DMS53 treated with DMSO at 0.1 percent for 48 hours (cell line): Measurements from ENCODE around the gene PACSIN1.
A peak's percentile ranks its signal among the peaks of the same experiment; 100 is the strongest.

ENCODE experiments used
- DNase-seq: peaks from one replicate; lab custom pipeline; 2025; ENCODE audit not compliant: unreplicated experiment; lab: John Stamatoyannopoulos, UW

The PACSIN1 gene, protein sequence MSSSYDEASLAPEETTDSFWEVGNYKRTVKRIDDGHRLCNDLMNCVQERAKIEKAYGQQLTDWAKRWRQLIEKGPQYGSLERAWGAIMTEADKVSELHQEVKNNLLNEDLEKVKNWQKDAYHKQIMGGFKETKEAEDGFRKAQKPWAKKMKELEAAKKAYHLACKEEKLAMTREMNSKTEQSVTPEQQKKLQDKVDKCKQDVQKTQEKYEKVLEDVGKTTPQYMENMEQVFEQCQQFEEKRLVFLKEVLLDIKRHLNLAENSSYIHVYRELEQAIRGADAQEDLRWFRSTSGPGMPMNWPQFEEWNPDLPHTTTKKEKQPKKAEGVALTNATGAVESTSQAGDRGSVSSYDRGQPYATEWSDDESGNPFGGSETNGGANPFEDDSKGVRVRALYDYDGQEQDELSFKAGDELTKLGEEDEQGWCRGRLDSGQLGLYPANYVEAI

DNA sequence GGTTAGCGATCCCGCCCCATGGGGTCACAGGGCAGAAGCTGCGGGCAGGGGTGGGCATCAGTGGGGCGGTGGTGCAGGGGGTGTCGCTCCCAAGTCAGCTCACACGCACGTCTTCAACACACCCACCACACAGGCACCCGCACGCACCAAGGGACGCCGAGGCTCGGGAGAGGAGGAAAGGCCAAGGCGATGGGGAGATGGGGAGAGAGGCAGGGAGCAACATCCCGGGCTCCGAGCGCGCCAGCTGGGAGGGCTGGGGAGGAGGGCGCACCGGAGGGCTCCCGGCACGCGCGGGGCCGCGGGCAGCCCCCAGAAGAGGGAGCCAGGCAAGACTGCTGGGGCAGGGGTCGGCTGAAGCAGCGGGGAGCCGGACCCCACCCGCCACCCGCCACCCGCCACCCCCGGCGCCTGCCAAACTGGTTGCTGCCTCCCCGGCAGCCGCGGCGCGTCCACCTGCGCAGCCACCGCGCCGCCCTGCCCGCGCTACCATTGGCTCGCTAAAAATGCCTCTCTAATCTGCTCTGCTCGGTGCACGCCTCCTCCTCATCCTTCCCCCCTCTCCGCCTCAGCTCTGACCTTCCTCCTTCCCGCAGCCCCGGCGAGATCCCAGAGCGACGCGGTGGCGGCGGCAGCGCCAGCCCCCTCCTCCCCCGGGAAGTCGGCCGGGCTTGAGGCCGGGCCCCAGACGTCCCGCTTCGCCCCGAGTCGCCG lies at the start of gene PACSIN1:
Gene PACSIN1 (plus strand): TSS at position 546 of the 711 bp plus-strand sequence. CDS start 60,230 bp downstream, outside the sequence.
- peak; percentile 19 for DNase-seq

DNA sequence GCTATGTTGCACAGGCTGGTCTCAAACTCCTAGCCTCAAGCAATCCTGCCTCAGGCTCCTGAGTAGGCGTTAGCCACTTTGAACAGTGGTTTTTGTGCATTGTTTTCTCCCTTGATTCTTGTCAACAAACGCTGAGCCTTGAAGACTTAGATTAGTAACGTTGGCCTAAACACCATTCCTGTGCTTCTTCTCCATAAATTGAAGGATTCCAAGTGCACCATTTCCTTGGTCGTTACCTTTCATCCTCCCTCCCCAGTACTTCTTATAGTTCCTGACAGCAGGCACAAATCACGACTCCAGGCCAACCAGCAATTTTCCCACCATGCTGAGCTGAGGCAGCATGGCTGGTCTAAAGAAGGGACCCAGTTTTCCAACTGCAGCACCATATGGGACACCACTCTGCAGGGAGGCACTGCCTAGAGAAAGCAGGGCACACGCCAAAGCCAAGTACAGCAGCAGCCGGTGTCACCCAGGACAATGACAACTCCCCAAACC lies 49.0 kb upstream of the PACSIN1 start:
- no peak for DNase-seq

DNA sequence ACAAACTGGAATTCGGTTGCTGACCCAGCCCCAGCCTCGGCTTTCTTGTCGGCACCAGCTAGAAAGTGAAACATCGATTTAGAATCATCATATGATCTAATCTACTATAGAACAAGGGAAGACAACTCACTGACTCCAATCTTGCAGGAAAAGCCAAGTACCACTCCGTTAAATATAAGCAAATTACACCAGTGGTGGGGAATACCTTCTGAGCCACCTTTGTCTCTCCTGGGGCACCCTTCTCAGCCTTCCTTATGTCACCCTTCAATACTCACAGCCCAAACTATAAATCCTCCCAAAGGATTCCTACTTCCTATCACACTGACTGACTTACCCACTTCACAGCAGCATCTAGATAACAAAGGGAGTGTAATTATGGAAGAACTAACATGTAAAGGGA lies 47.5 kb upstream of the PACSIN1 start:
- DNase-seq = no peak

DNA sequence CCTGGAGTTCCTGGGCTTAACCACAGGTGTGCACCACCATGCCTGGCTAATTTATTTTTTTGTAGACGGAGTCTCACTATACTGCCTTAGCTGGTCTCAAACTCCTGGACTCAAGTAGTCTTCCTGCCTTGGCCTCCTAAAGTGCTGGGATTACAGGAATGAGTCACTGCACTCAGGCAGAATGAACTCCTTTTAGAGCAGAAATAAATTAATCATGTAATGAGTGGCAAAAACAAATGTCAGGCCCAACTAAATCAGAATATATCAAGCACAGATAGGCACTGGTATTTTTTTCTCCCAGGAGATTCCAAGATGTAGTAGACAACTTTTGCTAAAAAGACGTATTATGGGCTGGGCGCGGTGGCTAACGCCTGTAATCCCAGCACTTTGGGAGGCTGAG lies 42.6 kb upstream of the PACSIN1 start:
- no peak for DNase-seq

DNA sequence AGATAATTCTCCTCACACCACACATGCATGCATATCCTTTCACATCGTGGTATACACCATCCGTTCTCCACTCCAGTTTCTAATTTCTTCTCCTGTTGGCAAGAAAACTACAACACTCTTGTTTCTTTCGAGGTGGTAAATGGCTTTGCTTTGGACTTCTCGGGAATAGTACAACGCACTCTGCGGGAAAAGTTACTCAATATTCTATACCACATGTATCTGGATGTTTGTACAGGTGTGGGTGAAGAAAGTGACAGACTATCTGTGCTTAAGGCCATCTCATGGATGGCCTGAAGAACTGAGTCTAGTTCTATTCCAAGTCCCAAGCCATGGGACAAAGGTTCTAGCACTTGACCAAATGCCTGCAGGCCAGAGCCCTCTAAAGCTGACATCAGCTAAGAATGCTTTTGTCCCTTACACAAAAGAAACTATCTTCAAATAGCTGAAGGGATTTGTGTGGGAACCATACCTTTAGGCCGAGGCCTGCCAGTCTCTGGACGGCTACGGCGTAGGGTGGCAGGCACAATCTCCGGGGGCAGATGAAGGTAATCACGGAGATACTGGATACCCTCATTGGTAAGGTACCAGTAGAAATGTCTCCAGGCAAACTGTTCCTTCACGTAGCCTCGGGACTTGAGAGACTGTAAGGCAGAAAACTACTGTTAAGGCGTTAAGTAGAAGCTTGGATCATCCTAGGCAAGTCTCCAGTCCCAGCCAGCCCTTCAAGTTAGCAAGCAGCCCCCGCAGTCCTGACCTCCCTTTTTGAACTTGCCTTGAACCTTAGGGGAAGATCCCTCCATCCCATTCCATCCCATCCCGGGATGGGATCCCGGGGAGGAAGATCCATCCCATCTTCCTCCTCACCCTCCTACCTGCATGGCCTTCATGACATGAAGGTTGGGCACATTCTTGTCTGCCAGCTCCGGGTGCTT lies 41.4 kb upstream of the PACSIN1 start:
- no peak for DNase-seq

DNA sequence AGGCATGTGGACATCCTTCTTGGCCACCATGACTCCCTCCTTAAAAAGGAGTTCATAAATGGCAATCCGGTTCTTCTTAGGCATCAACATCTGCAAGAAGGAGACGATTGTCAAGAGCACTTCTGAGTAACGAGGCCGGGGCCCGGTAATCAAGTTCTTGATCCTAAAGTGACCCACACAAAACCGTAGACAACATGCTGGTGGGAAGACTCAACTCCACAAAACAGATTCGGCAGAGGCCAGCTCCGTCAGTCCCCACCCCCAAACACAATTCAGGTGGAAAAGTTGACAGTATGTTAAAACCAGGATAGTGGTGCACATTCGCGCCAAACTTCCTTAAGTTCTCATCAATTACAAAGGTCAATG lies 40.8 kb upstream of the PACSIN1 start:
- DNase-seq = no peak

DNA sequence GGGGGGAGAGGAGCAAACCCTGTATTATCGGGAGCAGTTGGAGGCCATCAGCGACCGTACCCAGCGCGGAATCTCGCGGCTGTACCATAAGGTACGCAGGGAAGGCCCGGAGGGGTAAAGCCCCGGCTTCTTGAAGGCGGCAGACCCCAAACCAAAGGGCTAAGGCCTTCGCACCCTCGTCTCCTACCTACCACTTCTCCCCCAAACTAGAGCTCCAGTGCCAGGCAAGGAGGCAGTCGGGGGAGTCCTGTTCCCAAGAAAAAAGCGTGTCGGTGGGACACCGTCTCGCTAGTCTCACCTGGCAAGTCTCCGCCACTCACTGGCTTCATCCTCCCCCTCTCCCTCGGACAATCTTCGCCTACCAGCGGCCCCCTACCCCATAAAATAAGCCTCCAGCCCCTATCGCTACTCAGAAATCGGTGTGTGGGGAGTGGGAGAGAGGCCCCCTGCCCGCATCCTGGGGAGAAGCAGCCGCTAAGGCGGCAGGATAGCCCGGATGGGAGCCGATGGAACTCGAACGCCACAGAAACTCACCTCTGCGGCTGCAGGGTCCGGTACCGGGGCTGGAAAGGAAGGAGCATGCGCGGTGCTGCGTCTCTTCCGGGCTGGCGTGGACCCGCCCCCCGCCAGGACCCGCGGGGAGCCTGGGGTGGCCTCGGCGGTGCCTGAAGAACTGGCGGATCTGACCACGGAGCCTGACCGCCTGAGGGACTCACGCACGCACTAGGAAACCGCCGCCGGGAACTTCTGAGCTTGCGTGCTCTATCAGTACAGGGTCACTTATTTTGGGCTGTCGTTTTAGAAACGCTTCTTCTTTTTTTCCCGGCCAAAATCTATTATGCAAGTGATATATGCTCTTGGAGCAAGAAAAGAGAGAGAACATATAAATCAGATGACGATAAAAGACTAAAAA lies 40.1 kb upstream of the PACSIN1 start, which contains the start of gene RPS10:
Gene RPS10 (minus strand): TSS at position 572 of the 913 bp plus-strand sequence. CDS start 848 bp downstream, outside the sequence.
- DNase-seq = peak; percentile 69

DNA sequence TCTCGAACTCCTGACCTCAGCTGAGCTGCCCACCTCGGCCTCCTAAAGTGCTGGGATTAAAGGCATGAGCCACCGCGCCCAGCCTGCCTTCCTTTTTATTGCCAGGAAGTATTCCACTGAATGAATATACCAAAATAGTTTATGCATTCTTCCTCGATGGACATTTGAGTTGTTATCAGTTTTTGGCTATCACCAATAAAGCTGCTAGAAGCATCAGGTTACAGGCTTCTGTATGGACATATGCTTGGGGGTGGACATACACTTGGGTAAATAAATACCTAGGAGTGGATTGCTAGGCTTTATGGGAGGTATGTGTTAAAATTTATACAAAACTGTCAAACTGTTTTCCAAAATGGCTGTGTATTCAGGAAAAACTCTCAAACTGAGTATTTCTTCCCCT lies 30.0 kb upstream of the PACSIN1 start:
- no peak for DNase-seq

DNA sequence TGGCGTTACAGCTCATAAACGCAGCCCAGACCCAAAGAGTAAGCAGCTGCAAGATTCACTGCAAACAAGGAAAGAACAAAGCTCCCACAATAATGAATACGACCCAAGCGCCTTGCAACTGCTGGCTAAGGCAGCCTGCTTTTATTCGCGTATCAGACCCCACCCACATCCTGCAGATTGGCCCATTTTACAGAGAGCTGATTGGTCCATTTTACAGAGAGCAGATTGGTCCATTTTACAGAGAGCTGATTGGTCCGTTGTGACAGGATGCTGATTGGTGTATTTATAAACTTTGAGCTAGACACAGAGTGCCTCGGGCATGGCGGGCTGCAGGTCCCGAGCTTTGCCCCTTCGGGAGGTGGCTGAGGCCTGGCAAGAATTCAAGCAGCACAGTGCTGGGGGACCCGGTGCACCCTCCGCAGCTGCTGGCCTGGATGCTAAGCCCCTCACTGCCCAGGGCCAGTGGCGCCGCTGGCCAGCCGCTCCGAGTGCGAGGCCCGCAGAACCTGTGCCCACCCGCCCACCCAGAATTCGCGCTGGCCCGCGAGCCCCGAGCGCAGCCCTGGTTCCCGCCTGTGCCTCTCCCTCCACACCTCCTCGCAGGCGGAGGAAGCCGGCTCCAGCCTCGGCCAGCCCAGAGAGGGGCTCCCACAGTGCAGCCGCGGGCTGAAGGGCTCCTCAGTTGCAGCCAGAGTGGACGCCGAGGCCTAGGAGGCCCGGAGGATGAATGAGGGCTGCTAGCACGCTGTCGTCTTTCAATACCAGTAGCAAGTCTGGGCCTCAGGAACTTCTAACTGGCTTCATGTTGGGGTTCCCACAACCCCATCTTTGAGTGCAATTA lies 28.9 kb upstream of the PACSIN1 start:
- no peak for DNase-seq

DNA sequence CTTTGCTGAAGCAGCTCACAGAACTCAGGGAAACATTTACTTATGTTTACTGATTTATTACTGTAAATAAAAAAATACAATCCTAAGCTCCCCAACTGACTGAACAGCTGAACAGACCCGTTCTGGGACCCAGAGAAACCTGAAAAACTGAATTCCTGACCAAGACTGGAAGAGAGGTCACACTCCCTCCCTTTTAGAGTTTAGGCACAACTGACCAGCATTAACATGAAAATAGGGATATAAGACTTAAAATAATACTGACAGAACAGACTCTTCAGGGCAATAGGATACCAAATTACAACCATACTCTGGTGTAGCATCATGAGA lies 28.3 kb upstream of the PACSIN1 start:
- no peak for DNase-seq

DNA sequence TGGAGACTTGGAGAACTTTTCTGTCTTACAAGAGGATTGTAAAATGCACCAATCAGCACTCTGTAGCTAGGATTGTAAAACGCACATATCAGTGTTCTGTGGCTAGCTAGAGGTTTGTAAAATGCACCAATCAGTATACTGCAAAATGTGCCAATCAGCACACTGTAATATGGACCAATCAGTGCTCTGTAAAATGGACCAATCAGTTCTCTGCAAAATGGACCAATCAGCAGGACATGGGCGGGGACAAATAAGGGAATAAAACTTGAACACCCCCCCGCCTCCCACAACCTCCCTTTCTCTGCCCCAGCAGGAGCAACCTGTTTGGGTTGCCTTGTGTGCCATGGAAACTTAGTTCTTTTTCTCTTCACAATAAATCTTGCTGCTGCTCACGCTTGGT lies 27.2 kb upstream of the PACSIN1 start:
- DNase-seq = no peak

DNA sequence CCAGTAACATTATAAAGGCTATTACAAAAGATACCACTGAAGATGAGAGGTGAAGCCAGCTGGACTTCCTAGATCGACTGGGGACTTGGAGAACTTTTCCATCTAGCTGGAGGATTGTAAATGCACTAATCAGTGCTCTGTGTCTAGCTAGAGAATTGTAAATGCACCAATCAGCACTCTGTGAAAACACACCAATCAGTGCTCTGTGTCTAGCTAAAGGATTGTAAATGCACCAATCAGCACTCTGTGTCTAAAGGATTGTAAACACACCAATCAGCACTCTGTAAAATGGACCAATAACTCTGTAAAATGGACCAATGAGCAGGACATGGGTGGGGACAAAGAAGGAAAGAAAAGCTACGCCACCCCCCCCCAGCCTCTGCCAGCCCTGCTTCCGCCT lies 26.4 kb upstream of the PACSIN1 start:
- no peak for DNase-seq

DNA sequence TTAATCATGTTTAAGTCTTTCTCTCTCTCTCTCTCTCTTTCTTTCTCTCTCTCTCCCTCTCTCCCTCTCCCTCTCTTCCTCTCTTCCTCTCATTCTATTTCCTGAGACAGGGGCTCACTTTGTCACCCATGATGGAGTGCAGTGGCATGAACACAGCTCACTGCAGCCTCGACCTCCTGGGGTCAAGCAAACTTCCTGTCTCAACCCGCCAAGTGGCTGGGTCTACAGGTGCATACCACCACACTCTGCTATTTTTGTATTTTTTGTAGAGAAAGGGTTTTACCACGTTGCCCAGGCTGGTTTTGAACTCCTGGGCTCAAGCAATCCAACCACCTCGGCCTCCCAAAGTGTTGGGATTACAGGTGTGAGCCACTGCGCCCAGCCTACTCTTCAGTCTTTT lies 24.4 kb upstream of the PACSIN1 start:
- DNase-seq = no peak

DNA sequence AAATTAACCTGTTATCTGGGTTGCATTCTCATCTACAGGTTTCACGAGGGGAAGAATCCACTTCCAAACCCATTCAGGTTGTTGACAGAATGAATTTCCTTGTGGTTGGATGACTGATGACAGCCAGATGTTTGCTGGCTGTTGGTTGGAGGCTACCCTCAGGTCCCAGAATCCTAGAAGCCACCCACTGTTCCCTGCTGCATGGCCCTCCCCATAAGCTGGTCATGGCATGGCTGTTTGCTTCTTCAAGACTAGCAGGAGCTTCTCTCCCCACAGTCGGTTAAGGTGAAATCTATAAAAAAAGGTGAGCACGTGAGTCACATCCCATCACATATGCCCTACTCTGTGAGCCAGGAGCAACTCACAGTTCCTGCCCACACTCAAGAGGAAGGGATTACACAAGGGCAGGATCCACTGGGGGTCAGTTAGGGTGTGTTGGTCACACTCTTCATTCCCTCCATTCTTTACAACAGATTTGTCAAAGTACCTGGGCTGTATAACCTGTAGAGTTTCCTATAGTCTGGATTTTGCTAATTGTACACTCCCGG lies 20.5 kb upstream of the PACSIN1 start:
- no peak for DNase-seq

DNA sequence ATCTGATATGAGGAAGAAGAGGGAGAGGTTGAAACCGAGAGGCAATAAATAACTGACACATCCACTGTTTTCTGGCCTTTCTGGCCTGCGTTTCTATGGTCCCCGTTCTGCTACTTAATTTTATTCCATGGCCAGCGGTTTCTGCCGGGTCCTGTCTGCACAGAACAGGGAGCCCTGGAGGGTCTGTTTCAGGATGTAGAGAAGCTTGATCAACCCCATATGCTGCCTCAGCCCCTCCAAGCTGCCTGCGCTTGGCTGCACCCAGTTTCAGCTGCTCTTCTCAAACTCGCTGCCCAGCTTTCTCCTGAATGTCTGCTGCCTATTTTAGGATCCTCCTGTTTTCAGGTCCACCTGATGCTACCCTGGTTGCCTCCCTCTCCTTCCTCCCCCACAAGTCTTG lies 18.5 kb upstream of the PACSIN1 start:
- no peak for DNase-seq

DNA sequence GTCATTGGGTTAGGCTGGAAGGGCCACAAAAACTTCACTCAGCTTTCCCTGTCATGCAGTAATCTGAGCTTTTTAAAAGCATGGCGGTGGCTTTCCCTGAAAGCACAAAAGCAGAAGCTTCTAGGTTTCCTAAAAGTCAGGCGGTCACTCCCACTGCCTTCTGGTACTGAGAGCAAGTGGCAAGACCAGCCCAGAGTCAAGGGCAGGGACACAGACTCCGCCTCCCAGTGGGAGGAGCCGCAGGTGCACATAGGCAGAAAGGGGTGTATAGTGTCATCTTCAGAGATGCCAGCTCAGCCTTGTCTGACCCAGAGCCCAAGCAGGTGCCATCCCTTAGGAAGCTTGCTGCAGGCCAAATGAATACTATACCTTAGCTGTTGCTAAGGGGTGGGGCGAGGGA lies 18.0 kb upstream of the PACSIN1 start:
- peak; percentile 14 for DNase-seq

DNA sequence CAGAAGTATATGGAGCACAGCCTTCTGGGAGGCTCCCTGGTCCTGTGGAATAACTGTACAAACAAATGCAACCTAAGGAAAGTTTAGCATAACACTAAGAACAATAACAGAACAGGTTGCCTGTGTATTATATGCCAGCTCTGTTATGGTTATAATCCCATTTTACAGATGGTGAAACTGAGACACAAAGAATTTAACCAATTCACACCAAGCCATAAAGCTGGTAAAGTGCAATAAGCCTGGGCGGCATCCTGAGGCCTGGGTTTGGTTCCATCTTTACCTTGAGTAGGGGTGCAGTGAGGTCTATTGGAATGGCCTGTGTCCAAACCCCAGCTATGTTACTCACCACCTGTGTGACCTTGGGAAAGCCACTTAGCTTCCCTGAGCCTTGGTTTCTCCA lies 14.7 kb upstream of the PACSIN1 start:
- DNase-seq = no peak

DNA sequence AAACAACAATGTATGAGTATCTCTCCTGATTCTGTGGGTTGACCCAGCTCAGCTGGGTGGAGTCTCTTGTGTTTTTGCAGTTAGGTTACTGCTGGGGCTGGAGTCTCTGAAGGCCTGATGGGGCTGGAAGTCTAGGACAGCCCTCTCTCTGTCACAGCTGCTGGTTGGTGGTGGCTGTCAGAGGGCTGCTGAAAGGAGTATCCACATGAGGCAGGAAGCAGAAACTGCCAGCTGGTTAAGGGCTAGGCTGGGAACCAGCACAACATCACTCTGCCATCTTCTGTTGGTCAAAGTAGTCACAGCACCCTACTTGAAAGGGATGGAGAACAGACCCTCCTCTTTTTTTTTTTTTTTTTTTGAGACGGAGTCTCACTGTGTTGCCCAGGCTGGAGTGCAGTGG lies 10.0 kb upstream of the PACSIN1 start:
- DNase-seq = no peak

DNA sequence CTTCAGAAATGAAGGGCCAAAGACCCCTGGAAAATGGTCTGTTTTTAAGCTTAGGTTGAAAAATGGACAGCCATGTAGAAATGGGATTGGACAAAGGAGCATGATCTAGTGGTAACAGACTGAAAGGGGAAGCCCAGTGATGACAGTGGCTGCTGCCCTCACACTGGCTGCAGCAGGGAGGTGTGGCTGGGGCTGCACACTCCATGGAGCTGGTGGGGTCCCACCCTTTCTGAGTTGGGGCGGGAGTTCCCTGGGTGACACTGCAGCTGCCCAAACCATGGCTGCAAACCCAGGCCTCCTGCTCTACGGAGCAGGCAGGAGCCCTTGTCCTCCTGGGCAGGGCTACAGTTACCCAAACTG lies 8.5 kb upstream of the PACSIN1 start:
- DNase-seq = no peak
